Posterior cingulate gyrus (tissue), 11 donors: ENCODE data around the gene CDKN1C.

Source experiments
- DNase-seq, 10 donors: peaks; one replicate each; pipeline versions ENCODE4 v3.0.0 to v3.0.0-alpha.2; 2020 to 2021; ENCODE audit warnings: mixed read lengths in 3 of 10
- intact Hi-C: fragments of 100-400 bp; cut with DNase I; formaldehyde crosslinking; loops from one replicate; pipeline ENCODE4 v1.15.1; 2023

CDKN1C gene

DNA sequence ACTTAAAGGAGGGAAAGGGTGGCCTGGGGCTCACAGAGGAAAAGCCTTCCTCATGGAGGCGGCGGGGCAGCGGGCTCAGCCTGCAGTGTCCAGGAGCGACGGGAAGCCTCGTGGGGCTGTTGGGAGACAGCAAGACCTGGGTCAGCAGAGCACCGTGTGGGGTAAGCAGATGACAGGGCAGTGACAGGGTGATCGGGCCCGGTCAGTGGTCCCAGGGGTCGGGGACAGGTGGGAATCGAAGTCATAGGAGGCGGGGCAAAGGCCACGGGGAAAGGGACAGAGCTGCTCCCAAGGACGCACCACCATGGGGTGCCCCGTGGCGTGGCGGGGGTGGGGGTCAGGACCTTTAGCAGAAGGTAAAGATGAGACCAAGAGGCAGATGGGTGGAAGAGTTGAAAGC lies 49.8 kb downstream of the CDKN1C start:
- DNase-seq: peak in 2 of 10 donors; percentile 66 to 77
- intact Hi-C loops: no loop called here

DNA sequence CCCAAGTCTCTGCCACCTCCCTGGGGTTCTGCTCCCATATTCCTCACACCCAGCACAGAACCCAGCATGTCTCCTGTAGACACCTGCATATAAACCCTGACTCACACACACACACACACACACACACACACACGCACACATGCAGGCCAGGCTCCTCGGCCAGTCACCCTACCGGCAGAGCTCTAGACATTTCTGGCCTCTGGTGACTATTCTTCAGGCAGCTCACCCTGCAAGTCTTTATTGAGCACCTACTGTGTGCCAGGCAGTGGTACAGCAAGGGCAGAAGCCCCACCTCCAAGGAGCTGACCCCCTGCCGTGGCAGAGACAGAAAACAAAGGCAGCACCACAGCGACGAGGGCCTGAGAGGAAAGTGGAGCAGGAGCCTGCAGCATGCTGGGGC lies 50.3 kb downstream of the CDKN1C start:
- intact Hi-C loops: no loop called here
- peak in 1 of 10 donors; percentile 71 for DNase-seq

DNA sequence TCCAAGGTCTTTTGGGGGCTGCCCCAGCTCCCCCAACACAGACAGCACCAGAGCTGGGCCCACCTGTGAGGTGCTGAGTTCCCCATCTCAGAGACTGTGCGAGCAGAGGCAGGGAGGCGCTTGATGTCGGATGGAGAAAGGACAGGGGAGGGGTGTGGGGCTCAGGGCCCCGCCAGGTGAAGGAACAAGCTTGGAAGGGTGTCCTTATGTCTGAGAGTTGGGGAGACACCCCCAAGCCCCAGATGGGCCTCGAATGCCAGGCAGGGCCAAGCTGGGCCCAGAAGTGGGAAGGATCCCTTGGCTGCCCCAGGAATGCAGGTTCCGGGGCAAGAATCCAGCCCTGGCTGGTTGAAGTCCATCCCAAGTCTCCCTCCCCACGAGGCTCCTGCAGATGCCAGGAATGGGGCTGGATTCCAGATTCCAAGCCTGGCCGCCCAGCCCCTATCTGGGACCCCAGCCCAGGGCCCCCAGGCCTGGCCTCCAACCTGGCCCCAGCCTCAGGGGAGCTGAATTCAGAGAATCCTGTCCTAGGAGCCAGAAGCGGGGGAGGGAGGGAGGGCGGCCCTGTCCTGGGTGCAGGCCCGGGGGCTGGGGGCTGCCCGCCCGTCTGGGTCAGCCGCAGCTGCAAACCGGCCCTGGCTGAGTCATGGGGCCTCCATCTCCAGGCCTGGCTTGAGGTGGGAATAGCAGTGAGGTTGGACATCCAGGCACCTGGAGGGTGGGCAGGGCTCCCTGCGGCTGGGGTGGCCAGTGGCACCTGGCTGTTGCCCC lies 50.9 kb downstream of the CDKN1C start:
- intact Hi-C loops: no loop called here
- DNase-seq: peak in 3 of 10 donors; percentile 61 to 68 (median 64)

DNA sequence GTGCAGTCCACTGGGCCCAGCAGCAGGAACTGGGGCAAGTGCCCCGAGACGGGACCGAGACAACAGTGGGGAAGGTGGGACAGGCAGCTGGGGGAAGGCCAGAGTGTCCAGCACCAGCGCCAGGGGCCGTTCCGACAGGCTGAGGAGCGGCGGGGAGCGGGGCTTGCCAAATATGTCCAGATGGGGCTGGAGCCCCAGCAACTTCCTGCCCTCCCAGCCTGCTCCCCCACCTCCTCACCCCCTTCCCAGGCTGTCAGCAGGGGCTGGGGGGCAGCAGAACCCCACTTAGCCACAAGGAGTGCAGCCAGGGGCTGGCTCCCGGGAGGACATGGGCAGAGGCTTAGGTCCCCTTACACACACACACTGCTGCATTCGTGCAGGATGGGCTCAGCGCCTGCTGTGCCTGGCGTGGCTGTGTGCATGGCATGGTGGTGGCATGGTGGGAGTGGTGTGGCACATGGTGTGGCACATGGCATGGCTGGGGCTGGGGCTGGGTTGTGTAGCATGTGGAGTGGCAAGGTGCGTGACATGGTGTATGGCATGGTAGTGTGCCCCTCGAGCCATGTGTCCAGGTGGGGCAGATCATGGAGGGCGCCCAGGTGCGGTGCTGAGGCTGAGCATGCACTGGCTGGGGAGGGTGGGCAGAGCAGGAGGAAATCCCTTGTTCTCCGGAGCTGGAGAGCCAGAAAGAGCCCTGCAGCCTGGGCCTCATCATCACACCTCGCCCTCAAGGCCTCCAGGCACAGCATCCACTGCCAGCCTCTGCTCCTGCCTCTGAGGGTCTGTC lies 51.7 kb downstream of the CDKN1C start:
- intact Hi-C loops: no loop called here
- peak in 3 of 10 donors; percentile 62 to 69 (median 67) for DNase-seq
